ENCODE measurements around the gene NACC2. TPM values are rescaled to one million over a fixed set of nuclear protein-coding genes. Genes with fewer than 3 reads are reported as not detected.

Gene NACC2
- total RNA-seq, 1 donor from 2014 or later = 8.1 TPM

- no peaks in the 10 kb centered on the region for H3K27me3 Mint-ChIP-seq (ENCODE audit: low read depth)
Measured at GRCh38 chr9:136011376-136011702, 83.8 kb downstream of the NACC2 start.

GRCh38 chr9:136010615-136011361 lies 84.3 kb downstream of the NACC2 start:
- H3K27ac Mint-ChIP-seq (ENCODE audit: unreplicated experiment) = peak overlapping the region; percentile 86
- H3K27me3 Mint-ChIP-seq (ENCODE audit: low read depth) = no peaks in the 10 kb centered on the region
- DNase-seq (ENCODE audit: low read depth, low spot score) = no peak
- H3K9me3 Mint-ChIP-seq = no peaks in the 10 kb centered on the region
- H3K4me1 Mint-ChIP-seq = peaks cover 42% of the 10 kb centered on the region
- no peak for TF ChIP-seq CTCF (conservative IDR thresholded peaks at IDR 0.05)
- H3K36me3 Mint-ChIP-seq (ENCODE audit: low read depth) = no peaks in the 10 kb centered on the region
- H3K4me3 Mint-ChIP-seq = peak overlapping the region; percentile 27

More at GRCh38 chr9:136011376-136011702, 83.8 kb downstream of the NACC2 start:
- no peaks in the 10 kb centered on the region for H3K9me3 Mint-ChIP-seq
- TF ChIP-seq CTCF (conservative IDR thresholded peaks at IDR 0.05) = no peak
- no peak for DNase-seq (ENCODE audit: low read depth, low spot score)
- H3K36me3 Mint-ChIP-seq (ENCODE audit: low read depth) = no peaks in the 10 kb centered on the region
- no peak overlapping the region for H3K4me3 Mint-ChIP-seq
- H3K27ac Mint-ChIP-seq (ENCODE audit: unreplicated experiment) = no peak overlapping the region
- H3K4me1 Mint-ChIP-seq = peaks cover 42% of the 10 kb centered on the region

- H3K9me3 Mint-ChIP-seq = no peaks in the 10 kb centered on the region
- H3K4me3 Mint-ChIP-seq = no peak overlapping the region
- peaks cover 42% of the 10 kb centered on the region for H3K4me1 Mint-ChIP-seq
- peak overlapping the region; percentile 86 for H3K27ac Mint-ChIP-seq (ENCODE audit: unreplicated experiment)
- H3K36me3 Mint-ChIP-seq (ENCODE audit: low read depth) = no peaks in the 10 kb centered on the region
- no peak for DNase-seq (ENCODE audit: low read depth, low spot score)
- TF ChIP-seq CTCF (conservative IDR thresholded peaks at IDR 0.05) = no peak
- H3K27me3 Mint-ChIP-seq (ENCODE audit: low read depth) = no peaks in the 10 kb centered on the region
Measured at GRCh38 chr9:136010176-136010575, 84.9 kb downstream of the NACC2 start.

DNA sequence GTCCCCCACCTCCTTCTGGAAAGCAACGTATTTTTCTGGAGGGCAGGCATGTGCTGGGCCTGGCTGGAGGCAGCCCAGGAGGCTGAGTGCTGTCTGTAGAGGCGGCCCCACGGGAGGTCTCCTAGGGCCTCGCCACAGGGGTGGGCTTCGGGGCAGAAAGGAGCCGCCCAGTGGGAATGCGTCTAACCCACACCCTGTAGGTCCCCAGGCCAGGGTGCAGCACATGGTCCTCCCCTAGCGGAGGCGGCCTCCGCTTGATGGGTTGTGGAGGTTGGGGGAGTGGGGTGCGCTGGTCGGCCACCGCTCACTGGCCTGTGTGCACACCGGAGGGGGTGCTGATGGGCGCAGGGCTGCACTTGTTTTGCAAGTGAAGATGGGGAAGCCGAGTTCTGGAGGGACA lies 85.6 kb downstream of the NACC2 start:
- H3K4me3 Mint-ChIP-seq = no peak overlapping the region
- H3K4me1 Mint-ChIP-seq = peaks cover 42% of the 10 kb centered on the region
- no peaks in the 10 kb centered on the region for H3K36me3 Mint-ChIP-seq (ENCODE audit: low read depth)
- no peak for TF ChIP-seq CTCF (conservative IDR thresholded peaks at IDR 0.05)
- no peaks in the 10 kb centered on the region for H3K9me3 Mint-ChIP-seq
- no peaks in the 10 kb centered on the region for H3K27me3 Mint-ChIP-seq (ENCODE audit: low read depth)
- DNase-seq (ENCODE audit: low read depth, low spot score) = no peak
- peak overlapping the region; percentile 19 for H3K27ac Mint-ChIP-seq (ENCODE audit: unreplicated experiment)

GRCh38 chr9:136008693-136008997 lies 86.4 kb downstream of the NACC2 start:
- DNase-seq (ENCODE audit: low read depth, low spot score) = no peak
- no peak for TF ChIP-seq CTCF (conservative IDR thresholded peaks at IDR 0.05)
- no peaks in the 10 kb centered on the region for H3K9me3 Mint-ChIP-seq
- H3K4me1 Mint-ChIP-seq = peaks cover 42% of the 10 kb centered on the region
- peak overlapping the region; percentile 44 for H3K4me3 Mint-ChIP-seq
- no peaks in the 10 kb centered on the region for H3K27me3 Mint-ChIP-seq (ENCODE audit: low read depth)
- H3K27ac Mint-ChIP-seq (ENCODE audit: unreplicated experiment) = no peak overlapping the region
- H3K36me3 Mint-ChIP-seq (ENCODE audit: low read depth) = no peaks in the 10 kb centered on the region

All from neural crest cell (in vitro differentiated cells).